ENCODE data around the gene TOR1B. TPM values are rescaled to one million over a fixed set of nuclear protein-coding genes. Genes with fewer than 3 reads are reported as not detected.

The TOR1B gene
- total and polyA plus RNA-seq, 4 donors: 12.8 to 31.9 (median 17.8) TPM

DNA sequence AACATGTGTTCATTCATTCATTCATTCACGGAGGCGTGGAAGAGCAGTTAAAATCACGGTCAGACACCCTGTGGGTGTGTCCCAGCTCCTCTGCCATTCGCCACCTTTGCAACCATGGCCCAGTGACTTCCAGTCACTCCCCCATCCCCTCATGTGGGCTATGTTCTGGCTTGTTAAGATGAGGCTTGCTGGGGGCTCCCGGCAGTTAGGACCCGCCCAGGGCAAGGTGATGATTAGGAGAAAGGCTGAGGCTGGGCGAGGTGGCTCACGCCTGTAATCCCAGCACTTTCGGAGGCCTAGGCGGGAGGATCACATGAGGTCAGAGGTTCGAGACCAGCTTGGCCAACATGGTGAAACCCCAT, 25.2 kb upstream of the TOR1B start (continued):
- TF ChIP-seq, protein P1, sequence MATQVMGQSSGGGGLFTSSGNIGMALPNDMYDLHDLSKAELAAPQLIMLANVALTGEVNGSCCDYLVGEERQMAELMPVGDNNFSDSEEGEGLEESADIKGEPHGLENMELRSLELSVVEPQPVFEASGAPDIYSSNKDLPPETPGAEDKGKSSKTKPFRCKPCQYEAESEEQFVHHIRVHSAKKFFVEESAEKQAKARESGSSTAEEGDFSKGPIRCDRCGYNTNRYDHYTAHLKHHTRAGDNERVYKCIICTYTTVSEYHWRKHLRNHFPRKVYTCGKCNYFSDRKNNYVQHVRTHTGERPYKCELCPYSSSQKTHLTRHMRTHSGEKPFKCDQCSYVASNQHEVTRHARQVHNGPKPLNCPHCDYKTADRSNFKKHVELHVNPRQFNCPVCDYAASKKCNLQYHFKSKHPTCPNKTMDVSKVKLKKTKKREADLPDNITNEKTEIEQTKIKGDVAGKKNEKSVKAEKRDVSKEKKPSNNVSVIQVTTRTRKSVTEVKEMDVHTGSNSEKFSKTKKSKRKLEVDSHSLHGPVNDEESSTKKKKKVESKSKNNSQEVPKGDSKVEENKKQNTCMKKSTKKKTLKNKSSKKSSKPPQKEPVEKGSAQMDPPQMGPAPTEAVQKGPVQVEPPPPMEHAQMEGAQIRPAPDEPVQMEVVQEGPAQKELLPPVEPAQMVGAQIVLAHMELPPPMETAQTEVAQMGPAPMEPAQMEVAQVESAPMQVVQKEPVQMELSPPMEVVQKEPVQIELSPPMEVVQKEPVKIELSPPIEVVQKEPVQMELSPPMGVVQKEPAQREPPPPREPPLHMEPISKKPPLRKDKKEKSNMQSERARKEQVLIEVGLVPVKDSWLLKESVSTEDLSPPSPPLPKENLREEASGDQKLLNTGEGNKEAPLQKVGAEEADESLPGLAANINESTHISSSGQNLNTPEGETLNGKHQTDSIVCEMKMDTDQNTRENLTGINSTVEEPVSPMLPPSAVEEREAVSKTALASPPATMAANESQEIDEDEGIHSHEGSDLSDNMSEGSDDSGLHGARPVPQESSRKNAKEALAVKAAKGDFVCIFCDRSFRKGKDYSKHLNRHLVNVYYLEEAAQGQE (IDR thresholded peaks at IDR 0.05): no peak
- TF ChIP-seq HNF4G (IDR thresholded peaks at IDR 0.05) (no peak), GABPA (IDR thresholded peaks at IDR 0.05 in 1 of 2, conservative IDR thresholded peaks at IDR 0.05 in 1 of 2) (no peak), RAD21 (IDR thresholded peaks at IDR 0.05) (no peak)
- TF ChIP-seq, protein P2, sequence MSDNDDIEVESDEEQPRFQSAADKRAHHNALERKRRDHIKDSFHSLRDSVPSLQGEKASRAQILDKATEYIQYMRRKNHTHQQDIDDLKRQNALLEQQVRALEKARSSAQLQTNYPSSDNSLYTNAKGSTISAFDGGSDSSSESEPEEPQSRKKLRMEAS (IDR thresholded peaks at IDR 0.05): no peak

DNA sequence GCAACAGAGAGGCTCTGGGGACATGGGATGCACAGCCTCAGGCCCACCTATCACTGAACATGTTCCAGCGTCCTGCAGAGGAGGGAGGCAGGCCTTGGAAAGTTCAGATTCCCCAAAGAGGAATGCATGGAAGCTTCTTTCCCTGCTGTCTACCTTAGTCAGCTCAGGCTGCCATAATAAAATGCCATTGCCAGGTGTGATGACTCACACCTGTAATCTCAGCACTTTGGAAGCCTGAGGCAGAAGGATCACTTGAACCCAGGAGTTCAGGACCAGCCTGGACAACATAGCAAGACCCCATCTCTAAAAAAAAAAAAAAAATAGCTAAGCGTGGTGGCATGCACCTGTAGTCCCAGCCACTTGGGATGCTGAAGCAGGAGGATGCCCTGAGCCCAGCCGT, 24.5 kb upstream of the TOR1B start:
- TF ChIP-seq, protein P3, sequence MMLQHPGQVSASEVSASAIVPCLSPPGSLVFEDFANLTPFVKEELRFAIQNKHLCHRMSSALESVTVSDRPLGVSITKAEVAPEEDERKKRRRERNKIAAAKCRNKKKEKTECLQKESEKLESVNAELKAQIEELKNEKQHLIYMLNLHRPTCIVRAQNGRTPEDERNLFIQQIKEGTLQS (IDR thresholded peaks at IDR 0.05): no peak
- TF ChIP-seq RXRA (IDR thresholded peaks at IDR 0.05): no peak
- TF ChIP-seq, protein P4, sequence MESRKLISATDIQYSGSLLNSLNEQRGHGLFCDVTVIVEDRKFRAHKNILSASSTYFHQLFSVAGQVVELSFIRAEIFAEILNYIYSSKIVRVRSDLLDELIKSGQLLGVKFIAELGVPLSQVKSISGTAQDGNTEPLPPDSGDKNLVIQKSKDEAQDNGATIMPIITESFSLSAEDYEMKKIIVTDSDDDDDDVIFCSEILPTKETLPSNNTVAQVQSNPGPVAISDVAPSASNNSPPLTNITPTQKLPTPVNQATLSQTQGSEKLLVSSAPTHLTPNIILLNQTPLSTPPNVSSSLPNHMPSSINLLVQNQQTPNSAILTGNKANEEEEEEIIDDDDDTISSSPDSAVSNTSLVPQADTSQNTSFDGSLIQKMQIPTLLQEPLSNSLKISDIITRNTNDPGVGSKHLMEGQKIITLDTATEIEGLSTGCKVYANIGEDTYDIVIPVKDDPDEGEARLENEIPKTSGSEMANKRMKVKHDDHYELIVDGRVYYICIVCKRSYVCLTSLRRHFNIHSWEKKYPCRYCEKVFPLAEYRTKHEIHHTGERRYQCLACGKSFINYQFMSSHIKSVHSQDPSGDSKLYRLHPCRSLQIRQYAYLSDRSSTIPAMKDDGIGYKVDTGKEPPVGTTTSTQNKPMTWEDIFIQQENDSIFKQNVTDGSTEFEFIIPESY (IDR thresholded peaks at IDR 0.05): no peak
- TF ChIP-seq RAD21 (IDR thresholded peaks at IDR 0.05): no peak
- TF ChIP-seq HNF4G (IDR thresholded peaks at IDR 0.05): no peak
- TF ChIP-seq, protein P1 (IDR thresholded peaks at IDR 0.05): no peak
- TF ChIP-seq, protein P2 (IDR thresholded peaks at IDR 0.05): no peak
- TF ChIP-seq YY1 (IDR thresholded peaks at IDR 0.05): no peak
- TF ChIP-seq NR2F2 (IDR thresholded peaks at IDR 0.05): no peak
- TF ChIP-seq FOXA1 (IDR thresholded peaks at IDR 0.05): no peak
- no peak for TF ChIP-seq HNF4A (conservative IDR thresholded peaks at IDR 0.05)
- no peak for TF ChIP-seq EGR1 (IDR thresholded peaks at IDR 0.05; ENCODE audit: low read depth in 2 of 2)
- TF ChIP-seq TAF1 (conservative IDR thresholded peaks at IDR 0.05): no peak
- no peak for TF ChIP-seq GABPA (IDR thresholded peaks at IDR 0.05 in 1 of 2, conservative IDR thresholded peaks at IDR 0.05 in 1 of 2)
- TF ChIP-seq FOXA2 (IDR thresholded peaks at IDR 0.05): no peak
- WGBS: 81% methylated on average over 3 of the region's 3 CpGs
- Histone ChIP-seq H3K9me3 (ENCODE audit: control insufficient read depth in 4 of 4, low read length in 3 of 4) (no peaks in the 10 kb centered on the region), H3K27me3 (ENCODE audit: control insufficient read depth in 4 of 4, insufficient read depth in 4 of 4, low read length in 3 of 4) (no peaks in the 10 kb centered on the region), H3K9ac (ENCODE audit: low read depth in 1 of 2, low read length in 2 of 2) (no peak overlapping the region), H3K36me3 (ENCODE audit: control insufficient read depth in 4 of 4, insufficient read depth in 3 of 4, low read depth in 1 of 4, low read length in 3 of 4) (no peaks in the 10 kb centered on the region), H3K4me3 (ENCODE audit: low read depth in 1 of 3, low read length in 3 of 3) (no peak overlapping the region), H3K4me1 (ENCODE audit: control insufficient read depth in 4 of 4, insufficient read depth in 4 of 4, low read length in 3 of 4) (no peaks in the 10 kb centered on the region), H3K27ac (ENCODE audit: low read depth in 1 of 2, low read length in 2 of 2) (no peak overlapping the region)
- no peak for DNase-seq (ENCODE audit: low spot score)

Data from liver (tissue), 9 donors.